Stimulated activated CD4-positive, alpha-beta T cell treated with anti-CD3 and anti-CD28 coated beads, Interleukin-1b, Interleukin-23, amount 100 ng/mL, for 48 hours (primary cell): ENCODE data around the gene EML6.

Experiments
- DNase-seq: peaks from one replicate; pipeline ENCODE4 v3.0.0-alpha.2; 2020

Gene EML6

GRCh38 chr2:54889053-54889452 is 165.6 kb downstream of the EML6 start:
- no peak for DNase-seq

GRCh38 chr2:54891909-54892308 is 168.4 kb downstream of the EML6 start:
- no peak for DNase-seq

- no peak for DNase-seq
Measured at GRCh38 chr2:54894467-54894866, 171.0 kb downstream of the EML6 start.

- DNase-seq = no peak
Measured at GRCh38 chr2:54895730-54896129, 172.3 kb downstream of the EML6 start.

- peak; percentile 7 for DNase-seq
Measured at GRCh38 chr2:54897420-54898310, 174.2 kb downstream of the EML6 start.

- no peak for DNase-seq
Measured at GRCh38 chr2:54898456-54899226, 175.2 kb downstream of the EML6 start.

GRCh38 chr2:54899576-54900200 is 176.2 kb downstream of the EML6 start:
- DNase-seq = no peak

GRCh38 chr2:54901224-54901986 is 177.9 kb downstream of the EML6 start:
- no peak for DNase-seq

GRCh38 chr2:54902763-54903162 is 179.3 kb downstream of the EML6 start:
- no peak for DNase-seq

- DNase-seq = peak; percentile 75
Measured at GRCh38 chr2:54903736-54904554, 180.5 kb downstream of the EML6 start.

GRCh38 chr2:54904836-54905235 is 181.4 kb downstream of the EML6 start:
- no peak for DNase-seq

GRCh38 chr2:54906716-54907115 is 183.3 kb downstream of the EML6 start:
- no peak for DNase-seq

- DNase-seq = no peak
Measured at GRCh38 chr2:54907663-54908062, 184.2 kb downstream of the EML6 start.

GRCh38 chr2:54908591-54908990 is 185.1 kb downstream of the EML6 start:
- DNase-seq = no peak

- DNase-seq = no peak
Measured at GRCh38 chr2:54909001-54909400, 185.5 kb downstream of the EML6 start.

- DNase-seq = no peak
Measured at GRCh38 chr2:54912305-54912704, 188.8 kb downstream of the EML6 start.

GRCh38 chr2:54912893-54913292 is 189.4 kb downstream of the EML6 start:
- DNase-seq = no peak

GRCh38 chr2:54914637-54915036 is 191.2 kb downstream of the EML6 start:
- DNase-seq = no peak

- DNase-seq = no peak
Measured at GRCh38 chr2:54915101-54915500, 191.6 kb downstream of the EML6 start.

- DNase-seq = no peak
Measured at GRCh38 chr2:54916637-54917036, 193.2 kb downstream of the EML6 start.

GRCh38 chr2:54918647-54919280 is 195.3 kb downstream of the EML6 start:
- no peak for DNase-seq
